ENCODE measurements around the gene NXPE3.

NXPE3 gene

DNA sequence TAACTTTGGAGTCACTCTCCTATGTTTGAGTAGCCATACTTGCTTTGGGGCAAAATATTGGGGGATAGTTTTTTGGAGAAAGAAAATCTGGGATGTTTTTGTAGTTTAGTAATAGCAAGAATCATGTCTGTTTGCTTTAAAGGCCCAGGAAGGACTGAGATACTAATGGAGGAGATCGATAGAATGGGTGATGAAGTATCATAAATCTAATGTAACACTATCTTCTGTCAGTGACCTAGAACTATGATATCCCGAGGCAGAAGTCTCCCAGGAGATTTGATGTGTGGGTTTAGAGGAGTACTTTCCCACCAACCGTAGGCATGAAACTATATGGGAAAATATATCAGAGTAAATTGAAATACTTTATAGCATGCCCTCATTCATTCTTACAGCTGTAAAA is 49.3 kb downstream of the NXPE3 start:
- DNase-seq (ENCODE audit: low read depth in 3 of 3, low spot score in 1 of 3): no peak

DNA sequence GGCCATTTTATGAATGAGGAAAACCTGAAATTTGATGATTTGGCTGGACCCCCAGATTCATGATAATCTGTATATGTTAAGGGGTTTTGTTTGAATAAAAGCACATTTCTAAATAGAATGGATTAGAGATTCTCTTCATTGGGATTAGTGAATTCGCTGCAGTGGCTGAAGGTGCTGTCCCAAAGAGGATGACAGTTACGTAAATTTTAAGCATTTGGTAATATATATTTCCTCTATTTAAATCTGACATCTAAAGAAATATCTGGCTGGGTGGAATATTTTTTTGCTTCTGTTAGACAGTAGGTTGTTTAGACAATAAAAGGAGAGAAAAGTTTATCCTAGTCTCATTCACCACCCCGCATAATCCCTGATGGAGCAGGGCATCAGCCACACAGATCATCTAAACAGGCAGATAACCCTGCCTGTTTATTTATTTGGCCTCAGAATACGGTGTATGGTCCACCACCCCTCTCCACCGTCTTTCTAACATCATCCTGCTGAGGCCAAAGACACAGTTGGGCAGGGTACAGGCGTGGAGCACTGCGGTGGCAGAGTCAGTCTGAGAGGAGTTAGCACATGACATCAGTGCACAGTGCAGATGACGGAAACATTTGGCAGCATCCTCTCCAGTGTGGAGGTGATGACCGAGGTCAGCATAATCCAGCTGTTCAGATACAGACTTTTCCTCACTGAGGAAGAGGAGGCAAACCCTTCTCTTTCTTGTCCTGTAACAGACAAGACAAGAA is 49.9 kb downstream of the NXPE3 start:
- DNase-seq (ENCODE audit: low read depth in 3 of 3, low spot score in 1 of 3): no peak

DNA sequence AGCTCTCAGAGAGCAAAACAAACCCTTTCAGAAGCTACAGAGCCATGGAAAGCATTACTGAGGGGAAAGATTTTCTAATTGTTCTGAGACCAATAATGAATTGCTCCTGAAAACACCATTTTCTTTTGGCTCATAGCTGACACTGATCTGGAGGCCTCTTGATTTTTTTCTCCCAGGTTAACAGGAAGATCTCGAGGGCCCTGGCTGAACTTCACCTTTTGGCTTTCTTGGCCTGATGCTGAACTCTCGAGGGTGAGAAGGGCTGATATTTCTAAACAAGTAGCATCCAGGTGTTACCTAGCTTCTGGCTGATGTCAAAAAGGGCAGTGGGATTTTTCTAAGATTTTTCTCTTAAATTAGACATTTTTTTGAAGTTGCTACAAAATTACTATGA is 50.4 kb downstream of the NXPE3 start:
- DNase-seq (ENCODE audit: low read depth in 3 of 3, low spot score in 1 of 3): no peak

GRCh38 chr3:101829874-101830273 is 50.9 kb downstream of the NXPE3 start:
- no peak for DNase-seq (ENCODE audit: low read depth in 3 of 3, low spot score in 1 of 3)

GRCh38 chr3:101833446-101833974 is 54.5 kb downstream of the NXPE3 start:
- DNase-seq (ENCODE audit: low read depth in 3 of 3, low spot score in 1 of 3): no peak

- no peak for DNase-seq (ENCODE audit: low read depth in 3 of 3, low spot score in 1 of 3)
Measured at GRCh38 chr3:101835676-101836075, 56.7 kb downstream of the NXPE3 start.

GRCh38 chr3:101836160-101836559 is 57.1 kb downstream of the NXPE3 start:
- DNase-seq (ENCODE audit: low read depth in 3 of 3, low spot score in 1 of 3): no peak

- DNase-seq (ENCODE audit: low read depth in 3 of 3, low spot score in 1 of 3): no peak
Measured at GRCh38 chr3:101836652-101837598, 57.9 kb downstream of the NXPE3 start.

DNA sequence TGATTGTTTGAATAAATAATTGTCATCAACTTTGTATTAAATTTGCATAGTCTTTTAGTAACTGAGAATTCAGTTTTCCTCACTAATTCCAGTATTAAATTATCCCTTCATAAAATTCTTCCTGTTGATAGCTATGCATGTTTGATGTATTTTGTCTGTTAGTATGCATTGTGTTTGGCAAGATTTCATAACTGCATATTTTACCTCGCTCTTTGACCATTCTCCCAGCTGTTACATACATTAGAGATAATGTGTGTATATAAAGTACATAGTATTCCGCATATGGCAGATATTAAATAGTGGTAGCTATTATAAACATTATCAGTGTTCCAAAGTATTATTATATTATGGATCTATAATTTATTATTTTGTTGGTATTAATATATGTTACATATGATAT is 59.7 kb downstream of the NXPE3 start:
- DNase-seq (ENCODE audit: low read depth in 3 of 3, low spot score in 1 of 3): no peak

- no peak for DNase-seq (ENCODE audit: low read depth in 3 of 3, low spot score in 1 of 3)
Measured at GRCh38 chr3:101840066-101840465, 61.1 kb downstream of the NXPE3 start.

GRCh38 chr3:101842245-101842934 is 63.4 kb downstream of the NXPE3 start:
- no peak for DNase-seq (ENCODE audit: low read depth in 3 of 3, low spot score in 1 of 3)

DNA sequence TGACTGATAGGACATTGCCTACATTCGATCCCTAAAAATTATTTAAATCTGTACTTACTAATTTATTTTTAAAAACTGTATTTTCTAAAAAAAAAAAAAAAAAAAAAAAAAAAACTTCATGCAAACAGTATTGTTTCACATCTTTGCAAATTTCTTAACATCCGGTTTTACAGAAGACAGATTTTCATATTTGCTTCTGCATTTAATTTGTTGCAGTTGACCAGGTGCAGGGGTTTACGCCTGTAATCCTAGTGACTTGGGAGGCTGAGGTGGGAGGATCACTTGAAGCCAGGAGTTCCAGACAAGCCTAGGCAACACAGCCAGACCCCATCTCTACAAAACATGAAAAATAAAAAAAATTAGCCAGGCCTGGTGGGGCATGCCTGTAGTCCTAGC is 63.9 kb downstream of the NXPE3 start:
- no peak for DNase-seq (ENCODE audit: low read depth in 3 of 3, low spot score in 1 of 3)

DNA sequence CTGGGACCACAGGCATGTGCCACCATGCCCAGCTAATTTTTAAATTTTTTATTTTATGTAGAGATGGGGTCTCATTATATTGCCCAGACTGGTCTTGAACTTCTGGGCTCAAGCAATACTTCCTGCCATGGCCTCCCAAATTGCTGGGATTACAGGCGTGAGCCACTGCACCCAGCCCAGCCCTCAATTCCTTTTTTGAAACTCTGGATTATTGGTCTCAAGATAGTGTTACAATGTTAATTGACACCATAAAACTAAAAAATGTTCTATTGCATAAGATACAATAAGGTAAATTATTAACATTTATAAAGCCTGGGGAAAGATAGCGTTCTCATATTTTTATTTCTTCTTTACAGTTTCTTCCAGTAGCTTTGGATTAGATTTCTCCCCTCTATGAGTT is 66.4 kb downstream of the NXPE3 start:
- DNase-seq (ENCODE audit: low read depth in 3 of 3, low spot score in 1 of 3): no peak

- no peak for DNase-seq (ENCODE audit: low read depth in 3 of 3, low spot score in 1 of 3)
Measured at GRCh38 chr3:101846709-101847108, 67.7 kb downstream of the NXPE3 start.

DNA sequence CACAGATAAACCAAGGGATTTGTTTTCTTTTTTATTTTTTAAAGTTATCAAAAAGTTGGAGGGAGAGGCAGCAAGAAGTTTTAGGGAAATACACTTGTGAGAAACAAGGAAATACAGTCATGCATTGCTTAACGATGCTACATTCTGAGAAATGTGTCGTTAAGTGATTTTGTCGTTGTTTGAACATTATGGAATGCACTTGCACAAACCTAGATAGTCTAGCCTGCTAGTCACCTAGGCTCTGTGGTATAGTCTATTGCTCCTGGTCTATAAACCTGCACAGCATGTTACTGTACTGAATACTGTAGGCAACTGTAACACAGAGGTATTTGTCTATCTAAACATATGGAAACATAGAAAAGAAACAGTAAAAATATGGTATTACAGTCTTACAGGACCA is 68.3 kb downstream of the NXPE3 start:
- no peak for DNase-seq (ENCODE audit: low read depth in 3 of 3, low spot score in 1 of 3)

DNA sequence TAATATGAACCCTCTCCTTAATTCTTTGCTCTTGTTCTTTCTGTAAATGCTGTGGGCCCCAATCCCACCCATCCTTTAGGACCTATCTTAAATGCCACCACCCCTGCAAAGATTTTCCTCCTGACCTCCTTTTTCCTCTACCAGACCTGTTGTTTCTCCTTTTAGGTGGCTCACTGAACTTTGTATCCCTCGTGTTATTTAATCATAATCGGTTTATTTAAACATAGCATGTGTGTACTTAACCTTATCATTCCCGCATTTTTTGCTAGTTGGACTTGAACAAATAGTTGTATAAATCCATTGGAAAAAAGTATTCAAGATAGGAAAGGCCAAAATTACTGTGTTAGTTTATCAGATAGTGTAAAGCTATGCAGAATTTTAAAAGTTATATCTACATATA is 69.3 kb downstream of the NXPE3 start:
- no peak for DNase-seq (ENCODE audit: low read depth in 3 of 3, low spot score in 1 of 3)

DNA sequence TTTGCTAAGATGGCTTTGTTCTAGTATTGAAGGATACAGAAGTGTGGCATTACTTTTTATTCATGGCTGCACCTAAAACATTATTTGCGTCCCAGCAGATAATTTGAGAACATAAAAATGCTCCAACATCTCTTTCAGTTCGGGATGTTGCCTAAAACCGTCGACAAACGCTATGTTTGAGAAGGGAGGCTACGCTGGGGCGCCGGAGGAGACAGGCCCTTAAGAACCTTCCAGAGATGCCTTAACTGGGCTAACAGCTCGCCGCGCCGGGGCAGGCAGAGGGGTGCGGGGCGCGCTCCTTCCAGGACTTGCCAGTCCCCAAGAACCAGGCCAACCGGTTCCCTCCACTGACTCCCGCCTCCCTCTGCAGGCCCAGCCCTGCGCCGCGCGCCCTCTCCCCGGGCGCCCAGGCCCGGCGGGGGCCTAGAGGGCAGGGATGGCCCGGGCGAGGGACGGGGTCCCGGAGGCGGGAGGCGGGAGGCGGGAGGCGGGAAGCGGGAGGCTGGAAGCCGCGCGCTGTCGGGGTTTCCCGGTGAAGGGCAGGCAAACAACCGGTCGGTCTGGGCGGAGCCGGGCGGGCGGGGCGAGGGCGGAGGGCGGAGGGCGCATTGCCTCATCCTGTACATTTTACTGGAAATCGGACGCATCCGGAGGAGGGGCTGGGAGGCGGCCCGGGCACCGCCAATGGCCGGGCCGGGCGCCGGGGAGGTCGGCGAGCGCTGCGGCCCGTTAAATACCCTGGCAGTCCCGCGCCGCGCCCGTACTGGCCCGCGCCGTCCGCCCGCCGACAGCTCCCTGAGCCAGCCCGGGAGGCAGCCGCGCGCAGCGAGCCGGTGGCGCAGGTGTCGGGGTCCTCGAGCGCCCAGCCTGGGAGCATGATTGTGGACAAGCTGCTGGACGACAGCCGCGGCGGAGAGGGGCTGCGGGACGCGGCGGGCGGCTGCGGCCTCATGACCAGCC is 70.0 kb downstream of the NXPE3 start, which contains the start of gene NFKBIZ:
Gene NFKBIZ (plus strand): TSS at position 761 of the 960 bp plus-strand sequence. CDS start 115 bp downstream, at position 876.
- DNase-seq (ENCODE audit: low read depth in 3 of 3, low spot score in 1 of 3): peak; percentile 84 to 87 (median 85)

- DNase-seq (ENCODE audit: low read depth in 3 of 3, low spot score in 1 of 3): peak; percentile 10 to 39 (median 38)
Measured at GRCh38 chr3:101849714-101850245, 70.8 kb downstream of the NXPE3 start.

DNA sequence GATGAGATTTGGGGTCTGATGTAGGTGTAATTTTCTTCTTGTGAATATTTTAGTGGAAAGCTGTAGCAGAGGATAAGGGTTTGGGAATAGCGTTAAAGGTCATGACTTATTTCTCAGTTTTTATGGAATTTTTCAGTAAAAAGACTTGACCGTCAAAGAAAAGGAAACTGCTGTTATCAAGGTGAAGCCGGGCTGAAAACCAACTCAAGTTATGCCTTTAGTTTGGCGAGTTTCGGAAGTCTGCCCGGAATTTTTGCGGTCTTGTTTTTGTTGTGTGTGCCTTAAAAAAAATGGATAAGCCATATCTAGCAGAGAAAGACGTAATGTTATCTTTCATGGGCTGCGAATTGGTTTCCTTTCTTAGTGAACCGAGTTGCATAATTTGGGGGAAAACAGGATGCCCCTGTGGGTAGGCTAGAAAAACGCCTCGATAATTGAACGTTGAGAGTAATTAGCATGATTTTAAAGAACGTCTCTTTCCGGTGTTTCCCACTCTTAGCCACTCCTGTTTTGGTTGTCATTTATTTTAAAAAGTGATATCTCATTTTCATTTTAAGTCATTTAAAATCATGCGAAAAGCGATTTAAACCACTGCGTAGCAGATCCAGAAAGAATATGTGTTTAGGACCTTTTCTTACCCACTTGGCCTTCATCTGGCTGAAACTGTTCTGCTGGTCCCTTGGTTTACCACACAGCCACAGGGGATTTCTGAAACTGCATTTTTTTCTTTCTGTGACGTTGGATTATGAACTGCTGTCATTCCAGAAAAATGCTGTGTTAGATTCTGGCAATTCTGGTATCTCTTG is 71.4 kb downstream of the NXPE3 start:
- DNase-seq (ENCODE audit: low read depth in 3 of 3, low spot score in 1 of 3): peak in 1 of 3 donors; percentile 18
